WTC11 (cell line): ENCODE results near the gene EDAR. TPM values are rescaled to one million over a fixed set of nuclear protein-coding genes. Genes with fewer than 3 reads are reported as not detected.

ENCODE experiments used
- ATAC-seq: fragments of 200-7000 bp; cut with Tn5 transposase; 2 replicates; pipeline ENCODE4 v1.10.0; 2021; ENCODE audit warnings: mild to moderate bottlenecking, moderate library complexity
- CTCF ChIA-PET: fragments of 300-600 bp; sonication (Branson Sonifier 250); formaldehyde crosslinking; loops from one replicate; lab custom pipeline; 2021; ENCODE audit warnings: antibody characterized with exemption; lab: Charles Lee
- POLR2A ChIA-PET: fragments of 350-600 bp; sonication (Branson Sonifier 250); formaldehyde crosslinking; loops from one replicate; lab custom pipeline; 2021; ENCODE audit warnings: antibody characterized with exemption; lab: Charles Lee
- DNase-seq: peaks from one replicate; pipeline ENCODE4 v3.0.0; 2021; ENCODE audit warnings: low spot score
- H3K27ac Mint-ChIP-seq: 2 replicates; pipeline ENCODE4 v1.8.0; 2021; ENCODE audit warnings: mixed read lengths
- H3K27me3 Mint-ChIP-seq: 2 replicates; pipeline ENCODE4 v1.8.0; 2021; ENCODE audit warnings: low read depth, mild to moderate bottlenecking, moderate library complexity, mixed read lengths
- H3K36me3 Mint-ChIP-seq: 2 replicates; pipeline ENCODE4 v1.8.0; 2021; ENCODE audit warnings: mixed read lengths
- H3K4me1 Mint-ChIP-seq: 2 replicates; pipeline ENCODE4 v1.8.0; 2022; ENCODE audit warnings: mixed read lengths
- H3K4me3 Mint-ChIP-seq: 2 replicates; pipeline ENCODE4 v1.8.0; 2021; ENCODE audit warnings: mild to moderate bottlenecking, moderate library complexity, mixed read lengths
- H3K9me3 Mint-ChIP-seq: 2 replicates; pipeline ENCODE4 v1.8.0; 2021; ENCODE audit warnings: mixed read lengths
- CREB1 ChIP-seq: sonication (generic); formaldehyde crosslinking; IDR thresholded peaks from 2 replicates; pipeline ENCODE4 v1.8.0; 2023; ENCODE audit warnings: mild to moderate bottlenecking, missing genetic modification reagents
- CREM ChIP-seq: sonication (generic); formaldehyde crosslinking; IDR thresholded peaks from 2 replicates; pipeline ENCODE4 v1.8.1; 2022; ENCODE audit warnings: mild to moderate bottlenecking, missing genetic modification reagents, moderate library complexity
- E2F5 ChIP-seq: sonication (generic); formaldehyde crosslinking; IDR thresholded peaks from 2 replicates; pipeline ENCODE4 v1.8.1; 2022; ENCODE audit warnings: mild to moderate bottlenecking, moderate library complexity, missing genetic modification reagents
- EMX1 ChIP-seq: fragments of 250-450 bp; sonication (Bioruptor Pico); IDR thresholded peaks from 2 replicates; pipeline ENCODE4 v1.8.0; 2021; ENCODE audit warnings: mild to moderate bottlenecking
- FOXP4 ChIP-seq: sonication (generic); formaldehyde crosslinking; IDR thresholded peaks from 2 replicates; pipeline ENCODE4 v1.8.0; 2022; ENCODE audit warnings: mild to moderate bottlenecking, missing genetic modification reagents
- GABPB1 ChIP-seq: sonication (generic); formaldehyde crosslinking; IDR thresholded peaks from 2 replicates; pipeline ENCODE4 v1.8.1; 2023; ENCODE audit warnings: mild to moderate bottlenecking, missing genetic modification reagents
- GRHL2 ChIP-seq: fragments of 250-450 bp; sonication (Bioruptor Pico); IDR thresholded peaks from 2 replicates; pipeline ENCODE4 v1.8.0; 2022; ENCODE audit warnings: mild to moderate bottlenecking, moderate library complexity; ENCODE audit not compliant: insufficient replicate concordance, severe bottlenecking
- KAT7 ChIP-seq: sonication (generic); formaldehyde crosslinking; IDR thresholded peaks from 2 replicates; pipeline ENCODE4 v1.8.1; 2023; ENCODE audit warnings: missing genetic modification reagents, mild to moderate bottlenecking, borderline replicate concordance
- NFE2L1 ChIP-seq: sonication (generic); formaldehyde crosslinking; IDR thresholded peaks from 2 replicates; pipeline ENCODE4 v1.8.1; 2023; ENCODE audit warnings: missing genetic modification reagents
- NR3C1 ChIP-seq: sonication (generic); formaldehyde crosslinking; conservative IDR thresholded peaks from 2 replicates; pipeline ENCODE4 v1.8.1; 2023; ENCODE audit warnings: low read depth, mild to moderate bottlenecking, missing genetic modification reagents
- RELA ChIP-seq: sonication (generic); formaldehyde crosslinking; IDR thresholded peaks from 2 replicates; pipeline ENCODE4 v1.8.1; 2022; ENCODE audit warnings: missing genetic modification reagents, mild to moderate bottlenecking, borderline replicate concordance
- SMAD3 ChIP-seq: sonication (generic); formaldehyde crosslinking; IDR thresholded peaks from 2 replicates; pipeline ENCODE4 v1.8.0; 2022; ENCODE audit warnings: missing genetic modification reagents, mild to moderate bottlenecking, borderline replicate concordance
- TEAD1 ChIP-seq: sonication (generic); formaldehyde crosslinking; IDR thresholded peaks from 2 replicates; pipeline ENCODE4 v1.8.0; 2022; ENCODE audit warnings: mild to moderate bottlenecking, missing genetic modification reagents
- USF1 ChIP-seq: sonication (generic); formaldehyde crosslinking; IDR thresholded peaks from 2 replicates; pipeline ENCODE4 v1.8.0; 2022; ENCODE audit warnings: mild to moderate bottlenecking, missing genetic modification reagents
- USF2 ChIP-seq: sonication (generic); formaldehyde crosslinking; IDR thresholded peaks from 2 replicates; pipeline ENCODE4 v1.8.1; 2023; ENCODE audit warnings: mild to moderate bottlenecking, missing genetic modification reagents, moderate library complexity
- ZBTB21 ChIP-seq: sonication (generic); formaldehyde crosslinking; IDR thresholded peaks from 2 replicates; pipeline ENCODE4 v1.8.1; 2023; ENCODE audit warnings: mild to moderate bottlenecking, missing genetic modification reagents, borderline replicate concordance
- ZBTB43 ChIP-seq: sonication (generic); formaldehyde crosslinking; IDR thresholded peaks from 2 replicates; pipeline ENCODE4 v1.8.1; 2023; ENCODE audit warnings: mild to moderate bottlenecking, missing genetic modification reagents
- ZNF263 ChIP-seq: sonication (generic); formaldehyde crosslinking; IDR thresholded peaks from 2 replicates; pipeline ENCODE4 v1.8.1; 2022; ENCODE audit warnings: low read depth, mild to moderate bottlenecking, moderate library complexity, missing genetic modification reagents
- ZNF317 ChIP-seq: sonication (generic); formaldehyde crosslinking; IDR thresholded peaks from 2 replicates; pipeline ENCODE4 v1.8.1; 2023; ENCODE audit warnings: low read depth, mild to moderate bottlenecking, moderate library complexity, missing genetic modification reagents, borderline replicate concordance
- total RNA-seq: library from RNA; stranded (reverse); gene quantifications from 3 replicates; pipeline ENCODE4 v1.2.3, GENCODE V29; 2021

The EDAR gene
- total RNA-seq, 1 experiment from 2014 or later, result not detected

GRCh38 chr2:108960006-108960405 is 29.0 kb downstream of the EDAR start (continued):
- no peak for TF ChIP-seq ZBTB21 (CRISPR knock-in tag)
- TF ChIP-seq USF2 (CRISPR knock-in tag), result no peak
- no peak for TF ChIP-seq GABPB1 (CRISPR knock-in tag)
- TF ChIP-seq USF1 (CRISPR knock-in tag), result no peak
- TF ChIP-seq ZNF317 (CRISPR knock-in tag), result no peak
- no peak for TF ChIP-seq GRHL2 (CRISPR knock-in tag)

GRCh38 chr2:108959401-108959800 is 29.6 kb downstream of the EDAR start:
- Mint-ChIP-seq H3K27ac (no peak overlapping the region), H3K4me3 (no peak overlapping the region)

More at GRCh38 chr2:108959401-108959800, 29.6 kb downstream of the EDAR start:
- no peaks in the 10 kb centered on the region for H3K9me3 Mint-ChIP-seq
- H3K36me3 Mint-ChIP-seq, result no peaks in the 10 kb centered on the region
- DNase-seq (no peak), ATAC-seq (no peak)
- H3K27me3 Mint-ChIP-seq, result no peaks in the 10 kb centered on the region; the same call in 1 of the 2 replicates
- no peak for TF ChIP-seq ZNF263
- no peak for TF ChIP-seq ZBTB21 (CRISPR knock-in tag)
- TF ChIP-seq KAT7 (CRISPR knock-in tag), result no peak
- no peak for TF ChIP-seq ZBTB43 (CRISPR knock-in tag)
- TF ChIP-seq EMX1 (CRISPR knock-in tag), result no peak
- TF ChIP-seq CREM, result no peak
- TF ChIP-seq E2F5 (CRISPR knock-in tag), result no peak
- no peak for TF ChIP-seq CREB1 (CRISPR knock-in tag)
- no peak for TF ChIP-seq FOXP4 (CRISPR knock-in tag)
- TF ChIP-seq RELA, result no peak
- TF ChIP-seq NR3C1 (CRISPR knock-in tag), result no peak
- no peak for TF ChIP-seq TEAD1 (CRISPR knock-in tag)
- TF ChIP-seq SMAD3 (CRISPR knock-in tag), result no peak
- TF ChIP-seq NFE2L1, result no peak
- TF ChIP-seq, all 79 proteins: peak for 0
- ChIA-PET CTCF (interaction anchor here (1.0 to 1.6 kb wide), 3 partner anchors 14 to 58 kb away, joined by 3 to 8 read pairs (median 8); no protein-coding TSS in a partner anchor), POLR2A (no interaction called here)
- peaks cover 36% of the 10 kb centered on the region for H3K4me1 Mint-ChIP-seq
